Lower lobe of right lung (tissue), 2 donors: Measurements from ENCODE around the gene UGGT2. TPM values are rescaled to one million over a fixed set of nuclear protein-coding genes. Genes with fewer than 3 reads are reported as not detected.
"Not testable (repeated sequence)": the region's sequence is repeated elsewhere in the genome, so short reads cannot be mapped to it uniquely, and the experiment has no call there.

Experiments
- ATAC-seq, 2 donors: fragments of 200-7000 bp; cut with Tn5 transposase; one replicate each; pipeline ENCODE4 v1.9.1; 2020 to 2022; ENCODE audit warnings: mild to moderate bottlenecking in 2 of 2, moderate library complexity in 2 of 2
- DNase-seq: peaks from one replicate; pipeline ENCODE4 v3.0.0-alpha.2; 2020
- H3K27ac ChIP-seq: fragments of 200-600 bp; one replicate; pipeline ENCODE4 v1.8.0; 2022
- H3K27me3 ChIP-seq: fragments of 200-600 bp; one replicate; pipeline ENCODE4 v1.8.0; 2022; ENCODE audit warnings: low read depth
- H3K36me3 ChIP-seq: fragments of 200-600 bp; one replicate; pipeline ENCODE4 v1.8.0; 2022; ENCODE audit warnings: mild to moderate bottlenecking
- H3K4me1 ChIP-seq: fragments of 200-600 bp; one replicate; pipeline ENCODE4 v1.8.0; 2022
- H3K4me3 ChIP-seq: fragments of 200-600 bp; one replicate; pipeline ENCODE4 v1.8.0; 2022; ENCODE audit warnings: mild to moderate bottlenecking
- H3K9me3 ChIP-seq: fragments of 200-600 bp; one replicate; pipeline ENCODE4 v1.8.0; 2022
- CTCF ChIP-seq: fragments of 200-600 bp; IDR thresholded peaks from one replicate; pipeline ENCODE4 v1.8.0; 2022; ENCODE audit warnings: antibody characterized with exemption, mild to moderate bottlenecking
- intact Hi-C: fragments of 100-400 bp; cut with DNase I; formaldehyde crosslinking; loops from one replicate; pipeline ENCODE4 v1.11.0; 2022
- total RNA-seq: library from RNA; stranded (reverse); fragmentation: NEBNext Ultra II Directional; extraction: Animal tissue kit (Norgen Biotek cat#: 25700); gene quantifications from one replicate; pipeline ENCODE4 v1.2.1, GENCODE V29; 2021
- donor health status: DM: no; HTN: yes; CAD: no; lungs with severe emphysema.

UGGT2 gene
- total RNA-seq, 1 donor from 2014 or later = 18.0 TPM

GRCh38 chr13:95948656-95949055 lies 104.5 kb downstream of the UGGT2 start:
- H3K9me3 ChIP-seq = no peaks in the 10 kb centered on the region
- no peak for DNase-seq
- ATAC-seq = no peak
- no peak for TF ChIP-seq CTCF
- H3K4me3 ChIP-seq = no peak overlapping the region
- no peaks in the 10 kb centered on the region for H3K27me3 ChIP-seq
- H3K27ac ChIP-seq = no peak overlapping the region
- intact Hi-C loops = no loop called here
- H3K36me3 ChIP-seq = peaks cover 10% of the 10 kb centered on the region
- H3K4me1 ChIP-seq = no peaks in the 10 kb centered on the region

GRCh38 chr13:95937714-95938320 lies 115.4 kb downstream of the UGGT2 start:
- no peak for TF ChIP-seq CTCF
- DNase-seq (no peak), ATAC-seq (no peak)

GRCh38 chr13:95931300-95932025 lies 121.7 kb downstream of the UGGT2 start:
- DNase-seq = no peak
- no peak for ATAC-seq
- intact Hi-C loops = no loop called here

More at GRCh38 chr13:95937714-95938320, 115.4 kb downstream of the UGGT2 start:
- no peak overlapping the region for H3K27ac ChIP-seq
- H3K9me3 ChIP-seq = no peaks in the 10 kb centered on the region
- no peak overlapping the region for H3K4me3 ChIP-seq
- H3K4me1 ChIP-seq = no peaks in the 10 kb centered on the region
- peaks cover 40% of the 10 kb centered on the region for H3K36me3 ChIP-seq
- no peaks in the 10 kb centered on the region for H3K27me3 ChIP-seq
- intact Hi-C loops = no loop called here

GRCh38 chr13:95929430-95929829 lies 123.8 kb downstream of the UGGT2 start:
- ATAC-seq = no peak
- H3K9me3 ChIP-seq = peaks cover 8% of the 10 kb centered on the region
- TF ChIP-seq CTCF = no peak
- no peak overlapping the region for H3K27ac ChIP-seq
- H3K4me3 ChIP-seq = no peak overlapping the region
- H3K36me3 ChIP-seq = peaks cover 7% of the 10 kb centered on the region
- no peaks in the 10 kb centered on the region for H3K4me1 ChIP-seq
- intact Hi-C loops = no loop called here
- H3K27me3 ChIP-seq = no peaks in the 10 kb centered on the region
- no peak for DNase-seq

More at GRCh38 chr13:95931300-95932025, 121.7 kb downstream of the UGGT2 start:
- Histone ChIP-seq H3K4me3 (no peak overlapping the region), H3K36me3 (peaks cover 16% of the 10 kb centered on the region), H3K27me3 (no peaks in the 10 kb centered on the region), H3K9me3 (peaks cover 8% of the 10 kb centered on the region), H3K4me1 (no peaks in the 10 kb centered on the region), H3K27ac (no peak overlapping the region)
- TF ChIP-seq CTCF = no peak

- ATAC-seq, H3K27ac ChIP-seq, H3K4me1 ChIP-seq, H3K27me3 ChIP-seq, intact Hi-C loops, DNase-seq, H3K36me3 ChIP-seq, H3K9me3 ChIP-seq, H3K4me3 ChIP-seq: not testable (repeated sequence)
Measured at GRCh38 chr13:95928367-95928906, 124.8 kb downstream of the UGGT2 start.

GRCh38 chr13:95926231-95926630 lies 127.0 kb downstream of the UGGT2 start:
- Histone ChIP-seq H3K4me3 (no peak overlapping the region), H3K4me1 (no peaks in the 10 kb centered on the region), H3K36me3 (peaks cover 7% of the 10 kb centered on the region), H3K27me3 (no peaks in the 10 kb centered on the region), H3K9me3 (peaks cover 5% of the 10 kb centered on the region), H3K27ac (no peak overlapping the region)
- no peak for TF ChIP-seq CTCF
- DNase-seq = no peak
- no peak for ATAC-seq
- intact Hi-C loops = no loop called here
